Lung (tissue), 12 donors: Measurements from ENCODE around the gene CELF1. TPM values are rescaled to one million over a fixed set of nuclear protein-coding genes. Genes with fewer than 3 reads are reported as not detected.
"Not testable (repeated sequence)": the region's sequence is repeated elsewhere in the genome, so short reads cannot be mapped to it uniquely, and the experiment has no call there.

Source experiments
- ATAC-seq: fragments of 200-7000 bp; cut with Tn5 transposase; one replicate; pipeline ENCODE4 v1.9.1; 2020; ENCODE audit warnings: moderate number of reproducible peaks; ENCODE audit not compliant: insufficient read depth, low FRiP score
- DNase-seq, 3 donors: peaks; one replicate each; pipeline ENCODE4 v3.0.0-alpha.2; 2013 to 2017
- H3K27ac ChIP-seq, 2 donors: one replicate each; pipeline ENCODE4 v1.5.1; 2013; ENCODE audit warnings: mild to moderate bottlenecking in 2 of 2, moderate library complexity in 2 of 2, control low read depth in 1 of 2, inconsistent platforms in 1 of 2, low read depth in 1 of 2, low read length in 1 of 2
- H3K27me3 ChIP-seq, 3 donors: one replicate each; pipeline ENCODE4 v1.5.1; 2013; ENCODE audit warnings: low read length in 2 of 3; ENCODE audit not compliant: control insufficient read depth in 3 of 3, insufficient read depth in 3 of 3
- H3K36me3 ChIP-seq, 4 donors: one replicate each; pipeline ENCODE4 v1.5.1; 2013; ENCODE audit warnings: low read length in 4 of 4, mild to moderate bottlenecking in 1 of 4, moderate library complexity in 1 of 4; ENCODE audit not compliant: control insufficient read depth in 4 of 4, insufficient read depth in 4 of 4
- H3K4me1 ChIP-seq, 5 donors: one replicate each; pipeline ENCODE4 v1.5.1; 2013; ENCODE audit warnings: low read length in 5 of 5, mild to moderate bottlenecking in 2 of 5, moderate library complexity in 1 of 5; ENCODE audit not compliant: control insufficient read depth in 5 of 5, insufficient read depth in 5 of 5
- H3K4me3 ChIP-seq: one replicate; pipeline ENCODE4 v1.5.1; 2013; ENCODE audit warnings: mild to moderate bottlenecking, control low read depth, moderate library complexity
- H3K9ac ChIP-seq, 2 donors: one replicate each; pipeline ENCODE4 v1.5.1; 2013; ENCODE audit warnings: low read length in 2 of 2, control low read depth in 1 of 2; ENCODE audit not compliant: insufficient read depth in 1 of 2
- H3K9me3 ChIP-seq, 4 donors: one replicate each; pipeline ENCODE4 v1.5.1; 2013; ENCODE audit warnings: low read length in 3 of 4, mild to moderate bottlenecking in 1 of 4, moderate library complexity in 1 of 4; ENCODE audit not compliant: control insufficient read depth in 4 of 4, insufficient read depth in 3 of 4
- CTCF ChIP-seq: IDR thresholded peaks from 2 replicates; pipeline ENCODE4 v1.5.1; 2012; ENCODE audit warnings: mild to moderate bottlenecking; ENCODE audit errors: control extremely low read depth, extremely low read depth
- WGBS, 2 donors: extraction: QIAGEN DNeasy Blood & Tissue Kit; methylation state at CpG; one replicate each; pipeline ENCODE4 v1.1.7; 2013; 5-methylcytosine and 5-hydroxymethylcytosine counted together
- polyA plus RNA-seq, 2 donors: library from polyadenylated mRNA; stranded (reverse); fragments of 200-250 nt; gene quantifications; one replicate each; pipeline ENCODE4 v1.2.1, GENCODE V29; 2013
- total RNA-seq, 2 donors: library from RNA; depleted of rRNA in 1 of 2; stranded (reverse); fragments of >200 nt in 1 of 2; gene quantifications; one replicate each; pipeline ENCODE4 v1.2.1, GENCODE V29; 2014 to 2021
- donor health status: control.
- donor health status: control.
- donor health status: Bipolar disorder and iron deficiency.
- donor health status: healthy.
- donor health status: DM: yes; HTN: yes; CAD: no.

Gene CELF1
- total and polyA plus RNA-seq, 4 donors, result 32.2 to 184 (median 63.8) TPM

- Histone ChIP-seq H3K4me3 (no peak overlapping the region), H3K4me1 (peaks cover 0 to 5% (median 0%) of the 10 kb centered on the region in 5 donors), H3K9ac (no peak overlapping the region), H3K27me3 (no peaks in the 10 kb centered on the region), H3K9me3 (no peaks in the 10 kb centered on the region), H3K27ac (no peak overlapping the region), H3K36me3 (no peaks in the 10 kb centered on the region)
- 54 to 70% methylated on average over 2 of the region's 2 CpGs for WGBS, 2 donors
- TF ChIP-seq CTCF, result no peak
- ATAC-seq (no peak), DNase-seq (no peak)
Observed at GRCh38 chr11:47560426-47560825, 7.5 kb upstream of the CELF1 start.

GRCh38 chr11:47558695-47559094 lies 5.8 kb upstream of the CELF1 start:
- Histone ChIP-seq H3K9ac (no peak overlapping the region), H3K4me3 (no peak overlapping the region), H3K27me3 (no peaks in the 10 kb centered on the region), H3K27ac (no peak overlapping the region), H3K4me1 (peaks cover 0 to 2% (median 0%) of the 10 kb centered on the region in 5 donors), H3K9me3 (no peaks in the 10 kb centered on the region), H3K36me3 (no peaks in the 10 kb centered on the region)
- no peak for ATAC-seq
- TF ChIP-seq CTCF, result no peak
- WGBS, 2 donors, result 98% methylated on average over 1 of the region's 1 CpG
- no peak for DNase-seq

GRCh38 chr11:47557004-47557403 lies 4.1 kb upstream of the CELF1 start:
- not testable (repeated sequence) for H3K36me3 ChIP-seq, H3K4me1 ChIP-seq, H3K9me3 ChIP-seq, DNase-seq, H3K27ac ChIP-seq, H3K9ac ChIP-seq, H3K4me3 ChIP-seq, ATAC-seq, H3K27me3 ChIP-seq
- 89 to 95% methylated on average over 12 of the region's 12 CpGs for WGBS, 2 donors

GRCh38 chr11:47553406-47553743 lies 443 bp upstream of the CELF1 start:
- Histone ChIP-seq H3K27me3 (no peaks in the 10 kb centered on the region), H3K4me1 (peaks cover 0 to 21% (median 6%) of the 10 kb centered on the region in 5 donors), H3K9me3 (no peaks in the 10 kb centered on the region), H3K27ac (peak overlapping the region; percentile 24 to 78), H3K9ac (peak overlapping the region in 1 of 2 donors; percentile 75), H3K4me3 (peak overlapping the region; percentile 35), H3K36me3 (peaks cover 0 to 2% (median 0%) of the 10 kb centered on the region in 4 donors)
- no peak for TF ChIP-seq CTCF
- no peak for DNase-seq
- 17 to 19% methylated on average over 9 of the region's 9 CpGs for WGBS, 2 donors
- ATAC-seq, result peak; percentile 2
